Adrenal gland (tissue), 12 donors: ENCODE measurements around the gene FBLN5. TPM values are rescaled to one million over a fixed set of nuclear protein-coding genes. Genes with fewer than 3 reads are reported as not detected.

Experiments
- DNase-seq, 7 donors: peaks; one replicate each; pipeline ENCODE4 v3.0.0-alpha.2; 2019 to 2020
- H3K27ac ChIP-seq, 5 donors: fragments of 200-600 bp; sonication (generic) in 4 of 5; 1 replicate in 3 of 5; 2 replicates in 2 of 5; pipeline versions ENCODE4 v1.5.1 to v1.8.0; 2016 to 2020; ENCODE audit warnings: mild to moderate bottlenecking in 1 of 5
- H3K27me3 ChIP-seq: fragments of 200-600 bp; 2 replicates; pipeline ENCODE4 v1.8.0; 2021
- H3K36me3 ChIP-seq, 2 donors: fragments of 200-600 bp; replicated peaks in 1 of 2; 1 replicate in 1 of 2; 2 replicates in 1 of 2; pipeline versions ENCODE4 v1.5.1 to v1.8.0; 2018 to 2022
- H3K4me1 ChIP-seq, 2 donors: fragments of 200-600 bp; replicated peaks in 1 of 2; 1 replicate in 1 of 2; 2 replicates in 1 of 2; pipeline versions ENCODE4 v1.5.1 to v1.8.0; 2018 to 2021
- H3K4me3 ChIP-seq, 4 donors: fragments of 200-600 bp; sonication (generic) in 3 of 4; one replicate each; pipeline ENCODE4 v1.5.1; 2016 to 2018
- H3K9me3 ChIP-seq, 3 donors: fragments of 200-600 bp; sonication (generic) in 1 of 3; replicated peaks in 1 of 3; 1 replicate in 2 of 3; 2 replicates in 1 of 3; pipeline versions ENCODE4 v1.5.1 to v1.8.0; 2016 to 2021
- POLR2A ChIP-seq, 2 donors: fragments of 450-650 bp; IDR thresholded peaks; one replicate each; pipeline ENCODE4 v1.6.1; 2017; ENCODE audit warnings: antibody characterized with exemption in 2 of 2, mild to moderate bottlenecking in 2 of 2, moderate library complexity in 1 of 2
- WGBS, 4 donors: extraction: QIAGEN DNeasy Blood & Tissue Kit in 2 of 4; methylation state at CpG; one replicate each; pipeline versions ENCODE4 v1.1.5 to v1.1.7; 2013 to 2017; 5-methylcytosine and 5-hydroxymethylcytosine counted together
- intact Hi-C, 2 donors: fragments of 100-400 bp; cut with DNase I; formaldehyde crosslinking; loops; one replicate each; pipeline versions ENCODE4 v1.14.1 to v1.15.0; 2022 to 2023
- polyA plus RNA-seq, 3 donors: library from polyadenylated mRNA; stranded (reverse); fragments of 200-250 nt in 2 of 3; fragments of 350-450 nt in 1 of 3; fragmentation: Illumina TruSeq in 1 of 3; extraction: RNeasy Lipid Tissue Mini Kit (QIAGEN cat#74804) in 1 of 3; gene quantifications; one replicate each; pipeline ENCODE4 v1.2.3, GENCODE V29; 2013 to 2014
- total RNA-seq, 9 donors: library from RNA; depleted of rRNA in 4 of 9; stranded (reverse); fragments of >200 nt in 4 of 9; fragments of 120-200 nt in 1 of 9; fragmentation: NEBNext Ultra II Directional in 1 of 9; extraction: Animal tissue kit (Norgen Biotek cat#: 25700) in 1 of 9; gene quantifications; one replicate each; pipeline versions ENCODE4 v1.1.0 to v1.2.4, GENCODE V29; 2013 to 2023
- TF ChIP-seq, protein P1 (sequence below), 6 experiments: fragments of 450-650 bp in 4 of 6; fragments of 200-600 bp in 2 of 6; sonication (generic) in 1 of 6; IDR thresholded peaks; 1 replicate in 5 of 6; 2 replicates in 1 of 6; pipeline versions ENCODE4 v1.5.1 to v1.8.0; 2016 to 2021; ENCODE audit warnings: antibody characterized with exemption in 6 of 6, mild to moderate bottlenecking in 2 of 6, moderate library complexity in 1 of 6
- donor health status: healthy with polysubstance abuse.
- donor health status: Bipolar disorder and iron deficiency.
- donor health status: DM: yes; HTN: yes; CAD: no.
- donor health status: DM: no; HTN: no; CAD: no.
- donor health status: DM: no; HTN: no; CAD: no.
- donor health status: DM: yes; HTN: yes; CAD: no.

FBLN5 gene
- total and polyA plus RNA-seq, 12 donors, result 26.0 to 389 (median 125) TPM

DNA sequence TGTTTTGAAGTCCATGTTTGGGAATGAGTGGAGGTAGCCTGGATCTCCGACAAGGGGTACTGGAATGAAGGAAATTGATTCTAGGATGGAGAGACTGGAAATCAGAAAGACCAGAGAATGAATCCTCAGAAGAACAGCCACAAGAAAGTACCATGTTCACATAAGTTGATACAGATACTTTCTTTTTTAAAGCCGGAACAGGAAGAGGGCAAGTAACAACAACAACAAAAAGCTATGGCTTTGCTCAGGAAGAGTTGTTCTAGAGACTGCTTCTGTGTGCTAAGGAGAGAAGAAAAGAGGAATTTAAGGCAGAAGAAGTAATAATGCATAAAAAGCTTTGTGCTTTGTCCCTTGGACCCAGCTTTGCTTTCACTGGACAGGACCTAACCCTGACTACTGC, 86.4 kb downstream of the FBLN5 start:
- intact Hi-C loops, result no loop called here
- DNase-seq, result no peak
- Histone ChIP-seq H3K4me1 (no peaks in the 10 kb centered on the region), H3K27me3 (no peaks in the 10 kb centered on the region), H3K4me3 (no peak overlapping the region), H3K27ac (no peak overlapping the region), H3K36me3 (no peaks in the 10 kb centered on the region), H3K9me3 (no peaks in the 10 kb centered on the region)
- whole genome bisulfite sequencing, 4 donors, result 46 to 84% (median 71%) methylated on average over 2 of the region's 2 CpGs
- no peak for TF ChIP-seq POLR2A (IDR thresholded peaks at IDR 0.05)
- TF ChIP-seq, protein P1, sequence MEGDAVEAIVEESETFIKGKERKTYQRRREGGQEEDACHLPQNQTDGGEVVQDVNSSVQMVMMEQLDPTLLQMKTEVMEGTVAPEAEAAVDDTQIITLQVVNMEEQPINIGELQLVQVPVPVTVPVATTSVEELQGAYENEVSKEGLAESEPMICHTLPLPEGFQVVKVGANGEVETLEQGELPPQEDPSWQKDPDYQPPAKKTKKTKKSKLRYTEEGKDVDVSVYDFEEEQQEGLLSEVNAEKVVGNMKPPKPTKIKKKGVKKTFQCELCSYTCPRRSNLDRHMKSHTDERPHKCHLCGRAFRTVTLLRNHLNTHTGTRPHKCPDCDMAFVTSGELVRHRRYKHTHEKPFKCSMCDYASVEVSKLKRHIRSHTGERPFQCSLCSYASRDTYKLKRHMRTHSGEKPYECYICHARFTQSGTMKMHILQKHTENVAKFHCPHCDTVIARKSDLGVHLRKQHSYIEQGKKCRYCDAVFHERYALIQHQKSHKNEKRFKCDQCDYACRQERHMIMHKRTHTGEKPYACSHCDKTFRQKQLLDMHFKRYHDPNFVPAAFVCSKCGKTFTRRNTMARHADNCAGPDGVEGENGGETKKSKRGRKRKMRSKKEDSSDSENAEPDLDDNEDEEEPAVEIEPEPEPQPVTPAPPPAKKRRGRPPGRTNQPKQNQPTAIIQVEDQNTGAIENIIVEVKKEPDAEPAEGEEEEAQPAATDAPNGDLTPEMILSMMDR (IDR thresholded peaks at IDR 0.05), result no peak

DNA sequence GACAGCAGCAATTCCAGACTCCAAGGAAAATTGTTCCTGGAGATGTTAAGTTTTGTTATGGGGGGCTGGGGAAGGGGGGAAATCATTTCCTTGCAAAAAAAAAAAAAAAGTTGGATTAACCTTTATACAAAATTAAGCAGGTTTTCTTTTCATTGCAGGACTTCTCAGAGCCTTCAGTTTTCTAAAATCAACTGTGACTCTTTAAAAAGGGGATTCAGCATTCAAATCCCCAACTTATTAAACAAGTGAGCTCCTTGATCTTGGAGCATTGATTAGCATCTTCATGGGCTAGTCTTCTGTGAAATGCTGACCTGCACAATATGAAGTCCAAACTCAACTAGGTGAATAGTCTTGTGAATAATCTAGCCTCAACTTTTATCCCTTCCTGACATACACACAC, 87.3 kb downstream of the FBLN5 start:
- Histone ChIP-seq H3K4me3 (no peak overlapping the region), H3K36me3 (no peaks in the 10 kb centered on the region), H3K27ac (no peak overlapping the region), H3K9me3 (no peaks in the 10 kb centered on the region), H3K4me1 (no peaks in the 10 kb centered on the region), H3K27me3 (no peaks in the 10 kb centered on the region)
- TF ChIP-seq, protein P1 (IDR thresholded peaks at IDR 0.05), result no peak
- TF ChIP-seq POLR2A (IDR thresholded peaks at IDR 0.05), result no peak
- intact Hi-C loops, result no loop called here
- no peak for DNase-seq

DNA sequence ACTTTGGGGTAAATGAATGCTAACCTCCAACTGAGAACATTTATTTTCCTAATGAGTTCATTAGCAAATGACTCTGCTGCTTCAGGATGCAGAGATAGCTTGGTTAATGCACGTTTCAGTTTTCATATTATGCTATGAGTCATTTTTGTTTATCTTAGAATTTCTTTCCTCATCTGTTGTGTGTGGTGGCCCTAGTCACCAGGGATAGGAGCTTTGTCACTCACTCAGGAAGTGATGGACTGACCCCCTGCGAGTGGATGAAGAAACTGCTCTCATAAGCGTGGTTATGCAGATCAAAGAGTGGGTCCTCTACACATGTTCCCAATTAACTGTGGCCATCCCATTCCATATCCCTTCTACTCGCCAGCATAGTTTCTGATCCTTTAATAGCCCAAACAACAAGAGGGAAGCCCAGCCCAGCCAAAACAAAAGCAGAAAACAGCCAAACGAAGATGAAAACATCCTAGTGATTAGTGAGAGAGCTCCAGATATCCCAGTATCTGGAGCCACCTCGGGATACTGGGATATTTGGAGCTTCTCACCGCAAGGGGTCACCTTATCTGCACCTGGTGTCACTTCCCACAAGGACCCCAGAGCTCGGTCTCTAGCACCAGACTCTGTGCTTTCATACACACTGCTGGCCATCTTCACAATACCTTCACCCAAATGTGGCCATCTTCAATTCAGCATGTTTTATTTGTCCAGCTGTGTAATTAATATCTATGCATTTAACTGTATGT, 88.8 kb downstream of the FBLN5 start:
- no peaks in the 10 kb centered on the region for H3K4me1 ChIP-seq
- H3K27ac ChIP-seq, result no peak overlapping the region
- no peak for TF ChIP-seq POLR2A (IDR thresholded peaks at IDR 0.05)
- TF ChIP-seq, protein P1 (IDR thresholded peaks at IDR 0.05), result no peak
- no peaks in the 10 kb centered on the region for H3K36me3 ChIP-seq
- WGBS, 4 donors, result 28 to 44% (median 34%) methylated on average over 7 to 8 of the region's 8 CpGs
- no peaks in the 10 kb centered on the region for H3K9me3 ChIP-seq
- DNase-seq, result peak in 1 of 7 donors; percentile 29
- H3K27me3 ChIP-seq, result no peaks in the 10 kb centered on the region
- H3K4me3 ChIP-seq, result no peak overlapping the region
- intact Hi-C loops, result no loop called here

DNA sequence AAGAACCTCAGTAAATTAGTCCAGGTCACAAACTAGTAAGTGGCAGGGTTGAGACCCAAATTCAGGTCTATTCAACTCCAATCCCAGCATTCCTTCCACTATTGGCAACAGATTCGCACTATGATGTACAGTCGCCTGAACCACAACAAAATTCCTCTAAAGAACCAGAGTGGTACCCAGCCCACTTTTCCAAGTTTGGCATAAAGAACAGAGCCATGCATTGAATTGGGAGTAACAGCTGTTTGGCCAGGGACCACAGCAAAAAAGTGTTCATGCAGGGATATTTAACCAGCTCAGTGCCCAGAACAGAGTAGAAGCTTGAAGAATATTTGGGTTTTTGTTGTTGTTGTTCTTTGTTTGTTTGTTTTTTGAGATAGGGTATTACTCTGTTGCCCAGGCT, 89.9 kb downstream of the FBLN5 start:
- DNase-seq, result no peak
- Histone ChIP-seq H3K4me3 (no peak overlapping the region), H3K27me3 (no peaks in the 10 kb centered on the region), H3K36me3 (no peaks in the 10 kb centered on the region), H3K9me3 (no peaks in the 10 kb centered on the region), H3K27ac (no peak overlapping the region), H3K4me1 (no peaks in the 10 kb centered on the region)
- TF ChIP-seq, protein P1 (IDR thresholded peaks at IDR 0.05), result no peak
- TF ChIP-seq POLR2A (IDR thresholded peaks at IDR 0.05), result no peak
- 84 to 93% (median 89%) methylated on average over 2 of the region's 2 CpGs for WGBS, 4 donors
- intact Hi-C loops, result no loop called here
